ENCODE results near the gene HOXC9.

HOXC9 gene

GRCh38 chr12:54020591-54021405 lies 20.8 kb downstream of the HOXC9 start:
- no peak overlapping the region for H3K4me3 ChIP-seq (ENCODE audit: low read depth, low read length)
- TF ChIP-seq CTCF (IDR thresholded peaks at IDR 0.05; ENCODE audit: low read depth, low read length, missing control alignments): no peak
- in situ Hi-C loops (cut with HindIII; ENCODE audit: low pct_ligation_motif_present, low sequenced_read_pairs): loop anchor here (25.0 kb wide), 1 partner anchor 192 kb away; no protein-coding TSS in a partner anchor
- no peak for DNase-seq
- peaks cover 85% of the 10 kb centered on the region for H3K27me3 ChIP-seq (replicated peaks)
- H3K27ac ChIP-seq: no peak overlapping the region
- no peaks in the 10 kb centered on the region for H3K36me3 ChIP-seq (replicated peaks)

GRCh38 chr12:54021432-54022013 lies 21.6 kb downstream of the HOXC9 start:
- H3K27ac ChIP-seq: no peak overlapping the region
- in situ Hi-C loops (cut with HindIII; ENCODE audit: low pct_ligation_motif_present, low sequenced_read_pairs): loop anchor here (25.0 kb wide), 1 partner anchor 191 kb away; no protein-coding TSS in a partner anchor
- H3K36me3 ChIP-seq (replicated peaks): no peaks in the 10 kb centered on the region
- TF ChIP-seq CTCF (IDR thresholded peaks at IDR 0.05; ENCODE audit: low read depth, low read length, missing control alignments): no peak
- peaks cover 87% of the 10 kb centered on the region for H3K27me3 ChIP-seq (replicated peaks)
- DNase-seq: no peak
- H3K4me3 ChIP-seq (ENCODE audit: low read depth, low read length): no peak overlapping the region

- H3K36me3 ChIP-seq (replicated peaks): no peaks in the 10 kb centered on the region
- no peak for TF ChIP-seq CTCF (IDR thresholded peaks at IDR 0.05; ENCODE audit: low read depth, low read length, missing control alignments)
- peaks cover 85% of the 10 kb centered on the region for H3K27me3 ChIP-seq (replicated peaks)
- no peak overlapping the region for H3K27ac ChIP-seq
- no peak overlapping the region for H3K4me3 ChIP-seq (ENCODE audit: low read depth, low read length)
- DNase-seq: no peak
- in situ Hi-C loops (cut with HindIII; ENCODE audit: low pct_ligation_motif_present, low sequenced_read_pairs): loop anchor here (25.0 kb wide), 1 partner anchor 189 kb away; no protein-coding TSS in a partner anchor
Observed at GRCh38 chr12:54022960-54023884, 23.3 kb downstream of the HOXC9 start.

- peaks cover 88% of the 10 kb centered on the region for H3K27me3 ChIP-seq (replicated peaks)
- no peak overlapping the region for H3K4me3 ChIP-seq (ENCODE audit: low read depth, low read length)
- no peak for TF ChIP-seq CTCF (IDR thresholded peaks at IDR 0.05; ENCODE audit: low read depth, low read length, missing control alignments)
- H3K27ac ChIP-seq: no peak overlapping the region
- in situ Hi-C loops (cut with HindIII; ENCODE audit: low pct_ligation_motif_present, low sequenced_read_pairs): loop anchor here (25.0 kb wide), 1 partner anchor 188 kb away; no protein-coding TSS in a partner anchor
- DNase-seq: no peak
- no peaks in the 10 kb centered on the region for H3K36me3 ChIP-seq (replicated peaks)
Observed at GRCh38 chr12:54024127-54024526, 24.2 kb downstream of the HOXC9 start.

GRCh38 chr12:54024581-54025305 lies 24.8 kb downstream of the HOXC9 start:
- no peak overlapping the region for H3K4me3 ChIP-seq (ENCODE audit: low read depth, low read length)
- peaks cover 86% of the 10 kb centered on the region for H3K27me3 ChIP-seq (replicated peaks)
- H3K27ac ChIP-seq: no peak overlapping the region
- in situ Hi-C loops (cut with HindIII; ENCODE audit: low pct_ligation_motif_present, low sequenced_read_pairs): loop anchor here (25.0 kb wide), 1 partner anchor 188 kb away; no protein-coding TSS in a partner anchor
- DNase-seq: no peak
- H3K36me3 ChIP-seq (replicated peaks): no peaks in the 10 kb centered on the region
- TF ChIP-seq CTCF (IDR thresholded peaks at IDR 0.05; ENCODE audit: low read depth, low read length, missing control alignments): no peak

Data from brain microvascular endothelial cell (primary cell).